ENCODE results near the gene AK5. TPM values are rescaled to one million over a fixed set of nuclear protein-coding genes. Genes with fewer than 3 reads are reported as not detected.

The AK5 gene
- total RNA-seq, 1 donor from 2014 or later, result 1.0 TPM

DNA sequence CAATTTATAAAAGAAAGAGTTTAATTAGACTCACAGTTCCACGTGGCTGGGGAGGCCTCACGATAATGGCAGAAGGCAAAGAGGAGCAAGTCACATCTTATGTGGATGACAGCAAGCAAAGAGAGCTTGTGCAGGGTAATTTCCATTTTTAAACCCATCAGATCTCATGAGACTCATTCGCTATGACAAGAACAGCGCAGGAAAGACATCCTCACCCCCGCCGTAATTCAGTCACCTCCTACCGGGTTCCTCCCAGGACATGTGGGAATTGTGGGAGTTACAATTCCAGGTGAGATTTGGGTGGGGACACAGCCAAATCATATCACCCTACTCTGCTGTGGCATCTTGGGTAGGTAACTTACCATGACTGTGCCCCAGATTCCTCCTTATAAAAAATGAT is 79.8 kb downstream of the AK5 start:
- H3K27ac ChIP-seq, result no peak overlapping the region
- TF ChIP-seq, protein P1, sequence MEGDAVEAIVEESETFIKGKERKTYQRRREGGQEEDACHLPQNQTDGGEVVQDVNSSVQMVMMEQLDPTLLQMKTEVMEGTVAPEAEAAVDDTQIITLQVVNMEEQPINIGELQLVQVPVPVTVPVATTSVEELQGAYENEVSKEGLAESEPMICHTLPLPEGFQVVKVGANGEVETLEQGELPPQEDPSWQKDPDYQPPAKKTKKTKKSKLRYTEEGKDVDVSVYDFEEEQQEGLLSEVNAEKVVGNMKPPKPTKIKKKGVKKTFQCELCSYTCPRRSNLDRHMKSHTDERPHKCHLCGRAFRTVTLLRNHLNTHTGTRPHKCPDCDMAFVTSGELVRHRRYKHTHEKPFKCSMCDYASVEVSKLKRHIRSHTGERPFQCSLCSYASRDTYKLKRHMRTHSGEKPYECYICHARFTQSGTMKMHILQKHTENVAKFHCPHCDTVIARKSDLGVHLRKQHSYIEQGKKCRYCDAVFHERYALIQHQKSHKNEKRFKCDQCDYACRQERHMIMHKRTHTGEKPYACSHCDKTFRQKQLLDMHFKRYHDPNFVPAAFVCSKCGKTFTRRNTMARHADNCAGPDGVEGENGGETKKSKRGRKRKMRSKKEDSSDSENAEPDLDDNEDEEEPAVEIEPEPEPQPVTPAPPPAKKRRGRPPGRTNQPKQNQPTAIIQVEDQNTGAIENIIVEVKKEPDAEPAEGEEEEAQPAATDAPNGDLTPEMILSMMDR (IDR thresholded peaks at IDR 0.05), result no peak
- no peaks in the 10 kb centered on the region for H3K27me3 ChIP-seq (ENCODE audit: low read depth)
- no peak for DNase-seq
- no peak overlapping the region for H3K4me3 ChIP-seq
- intact Hi-C loops (cut with DNase I), result no loop called here
- no peaks in the 10 kb centered on the region for H3K36me3 ChIP-seq
- no peaks in the 10 kb centered on the region for H3K4me1 ChIP-seq
- ATAC-seq, result no peak
- H3K9me3 ChIP-seq, result no peaks in the 10 kb centered on the region

DNA sequence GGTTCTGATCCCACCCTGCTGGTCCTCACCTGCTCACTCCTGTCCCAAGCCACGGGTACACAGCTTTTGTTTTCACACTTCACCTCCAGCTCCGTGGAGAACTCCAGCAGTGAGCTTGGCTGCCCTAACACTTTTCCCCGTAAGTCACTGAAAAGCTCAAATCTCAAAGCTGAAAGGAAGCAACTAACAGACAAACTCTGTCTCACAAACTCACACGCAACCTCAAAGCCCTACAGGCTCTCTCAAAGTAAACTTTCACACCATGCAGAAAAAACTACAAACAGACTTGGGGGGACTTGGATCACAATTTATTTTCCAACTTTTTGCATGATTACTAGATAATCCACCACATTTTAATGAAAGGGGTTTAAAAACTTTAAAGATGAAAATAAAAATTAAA is 88.3 kb downstream of the AK5 start:
- DNase-seq (no peak), ATAC-seq (no peak)
- TF ChIP-seq, protein P1 (IDR thresholded peaks at IDR 0.05), result no peak
- Histone ChIP-seq H3K27ac (no peak overlapping the region), H3K36me3 (no peaks in the 10 kb centered on the region), H3K4me3 (no peak overlapping the region), H3K27me3 (ENCODE audit: low read depth) (no peaks in the 10 kb centered on the region), H3K9me3 (no peaks in the 10 kb centered on the region), H3K4me1 (no peaks in the 10 kb centered on the region)
- intact Hi-C loops (cut with DNase I), result no loop called here

DNA sequence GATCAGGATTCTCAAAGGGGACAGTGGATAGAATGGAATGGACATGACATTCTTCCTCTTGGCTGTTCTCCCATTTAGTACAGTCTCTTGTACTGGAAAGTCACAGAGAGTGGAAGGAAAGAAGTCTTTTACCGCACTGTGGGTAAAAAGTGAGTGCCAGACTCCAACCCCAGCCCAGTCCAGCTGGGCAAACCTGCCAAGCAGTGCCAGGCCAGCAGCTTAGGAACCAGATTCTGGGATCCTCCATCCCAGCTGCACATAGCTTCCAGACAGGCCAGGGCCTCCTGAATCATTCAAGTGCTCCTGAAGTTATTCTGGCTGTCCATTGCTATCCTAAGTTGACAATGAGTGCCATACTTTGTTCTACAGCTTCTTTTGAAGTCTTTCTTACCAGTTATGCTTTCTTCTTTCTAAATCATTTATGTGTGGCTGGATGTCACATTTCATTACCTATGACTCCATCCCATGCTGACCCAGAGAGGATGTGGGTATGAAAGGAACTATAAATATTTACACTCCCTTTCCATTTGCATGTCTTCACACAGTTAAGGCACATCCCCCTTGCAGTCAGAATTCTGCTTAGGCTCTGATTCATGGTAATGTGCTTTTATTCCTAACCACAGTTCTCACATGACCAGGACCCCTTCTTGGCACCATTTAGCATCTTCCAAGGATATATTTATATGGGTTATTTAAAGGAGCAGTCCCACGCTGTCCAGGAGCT is 88.9 kb downstream of the AK5 start:
- H3K27ac ChIP-seq, result no peak overlapping the region
- no peak for ATAC-seq

DNA sequence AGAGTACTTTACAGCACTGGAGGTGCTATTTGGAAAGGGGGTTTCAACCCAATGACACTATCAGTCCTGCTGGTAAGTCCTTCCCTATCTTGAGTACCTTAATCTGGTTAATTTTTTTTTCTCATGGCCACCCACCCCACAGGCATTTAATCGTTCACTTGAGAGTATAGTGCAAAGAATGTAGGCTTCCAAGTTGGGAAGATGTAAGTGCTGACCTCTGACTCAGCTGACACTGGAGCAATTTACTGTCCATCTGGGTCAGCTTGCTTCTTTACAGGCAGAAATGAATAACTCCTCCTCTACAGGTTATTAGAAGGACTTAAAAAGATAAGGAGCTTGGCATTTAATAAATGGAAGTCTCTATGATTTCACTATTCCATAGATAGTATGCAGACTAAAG is 89.6 kb downstream of the AK5 start:
- Histone ChIP-seq H3K9me3 (no peaks in the 10 kb centered on the region), H3K27ac (no peak overlapping the region), H3K36me3 (no peaks in the 10 kb centered on the region), H3K4me3 (no peak overlapping the region), H3K4me1 (no peaks in the 10 kb centered on the region), H3K27me3 (ENCODE audit: low read depth) (no peaks in the 10 kb centered on the region)
- TF ChIP-seq, protein P1 (IDR thresholded peaks at IDR 0.05), result no peak
- intact Hi-C loops (cut with DNase I), result no loop called here
- ATAC-seq (no peak), DNase-seq (no peak)

More for the DNA sequence above, 88.9 kb downstream of the AK5 start:
- Histone ChIP-seq H3K27me3 (ENCODE audit: low read depth) (no peaks in the 10 kb centered on the region), H3K4me3 (no peak overlapping the region), H3K4me1 (no peaks in the 10 kb centered on the region), H3K36me3 (no peaks in the 10 kb centered on the region), H3K9me3 (no peaks in the 10 kb centered on the region)
- DNase-seq, result no peak
- intact Hi-C loops (cut with DNase I), result no loop called here
- TF ChIP-seq, protein P1 (IDR thresholded peaks at IDR 0.05), result no peak

DNA sequence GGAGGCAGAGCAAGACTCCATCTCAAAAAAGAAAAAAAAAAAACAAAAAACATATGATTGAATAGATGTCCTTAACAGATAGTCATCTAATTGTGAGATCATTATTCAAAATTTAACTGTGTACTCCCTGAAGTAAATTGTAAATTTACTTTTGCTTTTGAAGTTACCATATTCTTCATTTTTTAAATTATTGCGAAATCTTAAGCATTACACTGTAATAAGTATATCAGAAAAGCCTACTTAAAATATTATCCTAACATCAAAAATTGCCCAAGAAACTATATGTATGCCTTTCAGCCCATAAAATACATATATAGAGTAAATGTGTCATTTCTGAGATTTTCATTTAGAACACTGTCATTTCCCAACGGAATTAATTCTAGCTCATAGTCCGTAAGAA is 91.9 kb downstream of the AK5 start:
- Histone ChIP-seq H3K27ac (no peak overlapping the region), H3K4me3 (no peak overlapping the region), H3K4me1 (no peaks in the 10 kb centered on the region), H3K27me3 (ENCODE audit: low read depth) (no peaks in the 10 kb centered on the region), H3K9me3 (no peaks in the 10 kb centered on the region), H3K36me3 (no peaks in the 10 kb centered on the region)
- TF ChIP-seq, protein P1 (IDR thresholded peaks at IDR 0.05), result no peak
- intact Hi-C loops (cut with DNase I), result no loop called here
- ATAC-seq, result no peak
- DNase-seq, result no peak
